Heart left ventricle (tissue), 13 donors: ENCODE data around the gene COA3.

ENCODE experiments used
- CTCF ChIP-seq, 12 donors: fragments of 200-600 bp; sonication (generic) in 4 of 12; IDR thresholded peaks; one replicate each; pipeline versions ENCODE4 v1.5.0 to v1.8.0; 2018 to 2022; ENCODE audit warnings: antibody characterized with exemption in 12 of 12, mild to moderate bottlenecking in 5 of 12
- POLR2A ChIP-seq, 2 donors: fragments of 450-650 bp; IDR thresholded peaks; one replicate each; pipeline ENCODE4 v1.6.1; 2017; ENCODE audit warnings: antibody characterized with exemption in 2 of 2, mild to moderate bottlenecking in 2 of 2, moderate library complexity in 2 of 2
- donor health status: ischemic (EF 13 %, LVEDD 7.1; RV severe dilation, severe dysfunction).
- donor health status: DM: no; HTN: yes; CAD: no.
- donor health status: DM: no; HTN: no; CAD: no.
- donor health status: ischemic (EF 25% LVEDD 6.9; RV normal size, moderate dysfunction).
- donor health status: ischemic (EF 25% LVEDD 5.7; RV mildly dilated, moderate dysfunction).
- donor health status: ischemic (EF 35%, LVEDD 5.7; RV mildly dilated, moderate dysfunction).
- donor health status: nonischemic (EF 11% LVEDD 7.7; RV severe dilation, severe dysfunction).
- donor health status: DM: yes; HTN: yes; CAD: no.
- donor health status: PGD.
- donor health status: ischemic (EF 29% LVEDD 5.4; RV normal size, mild dysfunction).
- donor health status: nonischemic (EF 23%, LVEDD 6.1; RV moderate dilation, normal function).

GRCh38 chr17:42841975-42842685 lies 43.6 kb upstream of the COA3 start:
- TF ChIP-seq CTCF (IDR thresholded peaks at IDR 0.05) (no peak), POLR2A (IDR thresholded peaks at IDR 0.05) (no peak)
